ENCODE data around the gene AIMP2.
"Not testable (repeated sequence)": the region's sequence is repeated elsewhere in the genome, so short reads cannot be mapped to it uniquely, and the experiment has no call there.

The AIMP2 gene

DNA sequence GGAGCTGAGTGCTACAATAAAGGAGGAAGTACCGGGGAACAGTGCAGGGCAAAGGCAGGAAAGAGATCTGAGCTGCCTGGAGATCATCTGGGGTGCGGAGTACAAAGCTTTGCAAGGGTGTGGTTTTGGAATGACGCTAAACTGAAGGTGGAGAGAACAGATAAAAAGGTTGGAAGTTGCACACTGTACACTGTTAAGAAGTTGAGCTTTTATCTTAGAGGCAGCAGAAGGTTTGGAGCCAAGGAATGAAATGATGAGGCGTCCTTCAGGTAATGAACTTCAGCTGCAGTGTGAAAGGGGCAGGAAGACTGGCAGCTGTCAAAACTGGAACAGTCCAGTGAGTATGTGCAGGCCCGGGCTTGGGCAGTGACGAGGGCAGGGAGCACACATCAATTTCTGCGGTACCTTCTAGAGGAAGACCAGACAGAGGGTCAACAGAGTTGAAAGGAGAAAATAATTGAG, 14.9 kb downstream of the AIMP2 start:
- DNase-seq, result no peak

DNA sequence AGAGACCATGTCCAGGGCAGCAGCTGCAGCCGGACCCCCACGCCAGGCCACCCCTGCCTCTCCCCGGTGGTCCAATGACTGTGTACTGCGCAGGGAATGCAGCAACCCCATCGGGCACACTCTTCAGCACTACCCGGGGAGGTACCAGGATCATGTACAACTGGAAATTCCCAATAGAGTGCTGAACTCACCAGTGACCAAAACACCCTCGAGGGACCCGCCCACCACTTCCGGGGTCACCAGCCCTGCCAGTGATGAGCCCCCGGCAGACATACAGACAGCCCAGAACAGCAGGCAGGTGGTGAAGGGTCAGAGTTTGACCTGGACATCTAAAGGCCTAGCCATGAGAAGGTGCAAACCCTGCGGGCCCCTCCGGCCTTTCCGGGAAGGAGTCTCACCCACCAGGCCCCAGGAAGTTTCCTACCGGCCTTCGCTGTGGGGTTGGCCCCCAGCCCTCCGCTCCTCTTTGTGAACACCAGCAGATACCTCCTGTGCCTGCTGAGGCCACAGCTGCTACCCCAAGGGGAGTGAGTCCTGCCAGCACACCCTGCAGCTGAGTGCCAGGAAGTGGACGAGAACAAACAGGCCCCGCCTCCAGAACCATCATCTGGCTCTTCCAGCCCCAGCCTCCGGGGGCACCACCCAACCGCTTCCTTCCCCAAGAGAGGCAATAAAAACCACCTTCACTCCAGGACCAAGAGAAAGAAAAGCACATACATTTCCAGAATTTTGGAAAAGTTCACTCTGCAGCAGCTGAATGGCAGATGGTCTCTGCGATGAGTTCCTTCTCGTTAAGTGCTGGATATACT, 17.1 kb downstream of the AIMP2 start:
- no peak for DNase-seq

DNA sequence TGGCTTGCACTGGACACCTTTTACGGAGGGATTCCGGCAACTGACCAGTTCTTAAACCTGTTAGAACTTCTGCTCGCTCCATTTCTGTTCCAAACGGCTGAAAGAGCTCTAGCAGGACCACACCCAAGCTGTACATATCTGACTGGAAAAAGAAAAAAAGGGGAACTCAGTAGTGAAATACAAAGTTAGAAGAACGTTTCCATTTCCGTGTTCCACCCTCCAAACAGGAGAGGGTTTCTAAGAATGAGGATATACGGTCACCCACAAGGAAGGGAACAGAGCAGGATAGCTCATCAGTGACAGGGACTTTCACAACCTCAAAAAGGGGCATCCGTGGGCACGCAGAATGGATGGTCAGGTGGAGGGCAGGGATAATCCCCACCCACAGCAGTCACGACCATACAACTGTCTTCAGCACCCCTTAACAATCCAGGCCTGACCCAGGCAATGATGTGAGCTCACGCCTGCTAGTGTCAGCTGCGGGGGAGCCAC, 17.8 kb downstream of the AIMP2 start:
- DNase-seq, result no peak

DNA sequence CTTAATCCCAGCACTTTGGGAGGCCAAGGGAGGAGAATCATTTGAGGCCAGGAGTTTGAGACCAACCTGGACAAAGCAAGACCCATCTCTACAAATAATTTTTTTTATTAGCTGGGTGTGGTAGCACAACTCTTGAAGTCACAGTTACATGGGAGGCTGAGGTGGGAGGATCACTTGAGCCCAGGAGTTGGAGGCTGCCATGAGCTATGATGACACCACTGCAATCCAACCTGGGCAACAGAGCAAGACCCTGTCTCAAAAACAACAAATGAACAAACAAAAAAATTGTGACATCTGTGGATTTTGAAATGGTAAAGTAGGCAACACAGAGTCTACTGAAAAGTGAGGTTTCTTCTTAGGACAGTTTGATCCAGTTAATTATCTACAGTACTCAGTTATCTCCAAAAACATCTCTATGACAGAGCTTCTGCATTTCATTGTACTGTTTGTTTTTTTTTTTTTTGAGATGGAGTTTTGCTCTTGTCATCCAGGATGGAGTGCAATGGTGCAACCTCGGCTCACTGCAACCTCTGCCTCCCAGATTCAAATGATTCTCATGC, 18.8 kb downstream of the AIMP2 start:
- DNase-seq, result no peak

DNA sequence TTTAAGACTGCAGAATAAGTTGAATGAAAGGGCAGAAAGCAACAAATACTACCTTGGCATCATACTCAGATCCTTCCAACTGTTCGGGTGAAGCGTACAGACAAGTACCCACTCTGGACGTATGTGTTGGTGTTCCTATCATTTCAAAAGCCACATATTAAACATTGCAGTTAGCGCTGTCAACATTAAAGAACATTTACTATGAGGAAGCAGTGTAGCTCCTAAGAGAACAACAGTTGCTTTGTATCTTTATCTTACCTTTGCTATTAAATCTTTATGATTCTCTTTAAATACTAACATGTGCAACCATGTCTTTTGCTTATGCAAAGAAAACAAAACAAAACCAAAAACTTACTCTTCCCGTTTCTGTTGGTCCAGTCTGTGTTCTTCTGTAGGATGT, 19.5 kb downstream of the AIMP2 start:
- no peak for DNase-seq

DNA sequence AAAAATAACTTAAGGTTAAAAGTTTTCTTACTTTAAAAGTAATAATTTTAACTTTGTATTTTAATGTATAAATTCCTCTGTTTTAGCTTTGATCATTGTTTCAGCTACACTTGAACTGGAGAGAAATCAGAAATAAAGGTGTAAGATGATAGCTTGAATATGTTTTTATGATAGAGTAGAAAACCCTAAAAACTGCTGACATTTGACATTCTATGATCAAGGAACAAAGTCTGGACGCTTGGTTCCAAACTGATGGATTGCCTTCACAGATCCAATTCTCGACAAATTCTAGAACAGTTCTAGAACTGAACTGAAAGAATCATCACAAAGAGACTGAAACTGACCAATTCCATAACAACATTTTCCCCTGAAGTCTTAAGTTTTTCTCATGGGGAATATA, 21.9 kb downstream of the AIMP2 start, which contains the start of gene ANKRD61:
TSS of gene ANKRD61 (plus strand) at position 389 of the 400 bp plus-strand sequence. CDS start at position 389, 0 bp downstream.
- no peak for DNase-seq

DNA sequence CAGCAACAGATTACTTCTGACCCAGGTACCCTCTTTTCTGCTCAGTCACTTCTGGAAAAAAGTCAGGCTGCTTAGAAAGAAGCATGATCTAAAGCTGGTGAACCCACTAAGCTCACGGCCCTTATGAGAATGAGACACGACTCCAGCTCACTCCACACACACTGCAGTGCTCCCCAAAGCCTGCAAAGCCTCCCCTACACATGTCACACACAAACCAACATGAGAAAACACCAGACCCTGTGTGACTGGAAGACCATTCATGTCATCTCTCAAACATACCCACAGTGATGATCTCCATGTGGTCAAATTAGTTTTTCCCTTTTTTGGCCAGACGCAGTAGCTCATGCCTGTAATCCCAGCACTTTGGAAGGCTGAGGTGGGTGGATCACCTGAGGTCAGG, 22.5 kb downstream of the AIMP2 start:
- no peak for DNase-seq

DNA sequence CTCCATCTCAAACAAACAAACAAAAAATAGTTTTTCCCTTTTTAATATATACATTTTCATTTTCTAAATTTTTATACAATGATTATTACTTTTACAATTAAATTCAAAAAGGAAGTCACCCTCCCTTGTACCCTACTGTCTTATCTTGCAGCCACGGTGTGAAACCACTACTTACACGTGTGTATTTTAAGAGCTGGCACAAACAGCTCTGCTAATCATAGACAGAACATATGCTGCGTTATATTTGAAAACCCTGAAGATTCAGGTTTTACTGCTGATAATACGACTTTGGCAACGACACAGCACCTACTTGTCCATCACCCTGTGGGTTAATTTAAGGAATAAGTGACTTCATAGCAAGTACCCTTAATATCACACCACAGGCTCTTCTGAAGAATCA, 23.1 kb downstream of the AIMP2 start:
- no peak for DNase-seq

DNA sequence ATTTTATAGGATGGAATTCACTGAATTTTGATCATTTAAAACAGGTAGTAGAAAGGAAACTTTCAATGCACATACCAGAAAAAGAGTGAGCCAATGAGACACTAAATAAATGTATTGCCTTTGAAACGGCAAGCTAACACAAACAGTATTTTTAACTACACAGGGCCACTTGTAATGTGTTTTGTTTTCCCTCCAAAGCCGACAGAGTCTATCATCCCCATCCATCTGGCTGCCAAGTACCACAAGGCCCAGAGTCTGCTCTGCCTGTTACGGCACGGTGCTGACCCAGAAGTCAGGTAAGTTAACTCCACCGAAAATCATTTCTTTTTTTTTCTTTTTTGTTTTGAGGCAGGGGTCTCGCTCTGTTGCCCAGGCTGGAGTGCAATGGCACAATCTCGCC, 23.6 kb downstream of the AIMP2 start:
- no peak for DNase-seq

DNA sequence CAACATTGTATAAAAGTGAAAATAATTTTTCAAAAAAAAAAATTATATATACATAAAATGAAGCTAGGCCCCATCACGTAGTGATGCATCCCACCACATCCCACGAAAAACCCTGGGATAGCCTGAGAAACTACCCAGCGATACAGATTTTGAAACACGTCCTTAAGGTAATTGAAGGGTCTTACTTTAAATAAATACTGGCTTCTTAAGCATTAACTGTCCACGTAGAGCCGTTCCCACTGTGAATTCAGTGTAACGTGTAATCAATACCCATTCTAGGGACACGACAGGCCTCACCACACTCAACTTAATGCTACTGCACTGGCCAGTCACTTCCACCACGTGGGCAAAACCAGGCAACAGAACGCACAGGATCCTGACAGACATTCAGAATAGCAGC, 26.1 kb downstream of the AIMP2 start:
- DNase-seq, result no peak

DNA sequence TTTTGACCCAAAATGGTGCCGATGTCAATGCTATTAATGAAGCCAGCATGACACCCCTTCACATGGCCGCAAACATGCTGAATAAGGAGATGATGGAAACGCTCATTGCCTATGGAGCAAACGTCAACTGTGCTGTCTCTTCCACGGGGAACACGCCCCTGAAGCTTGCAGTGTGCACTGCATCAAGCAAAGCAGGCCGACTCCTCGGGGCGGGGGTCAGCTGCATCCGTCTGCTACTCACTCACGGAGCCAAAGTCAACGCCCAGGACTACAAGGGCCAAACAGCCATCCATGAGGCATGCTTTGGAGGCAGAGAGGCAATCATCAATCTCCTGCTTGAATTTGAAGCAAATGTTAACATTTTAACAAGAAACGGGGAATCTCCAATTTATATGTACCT, 26.6 kb downstream of the AIMP2 start:
- no peak for DNase-seq

DNA sequence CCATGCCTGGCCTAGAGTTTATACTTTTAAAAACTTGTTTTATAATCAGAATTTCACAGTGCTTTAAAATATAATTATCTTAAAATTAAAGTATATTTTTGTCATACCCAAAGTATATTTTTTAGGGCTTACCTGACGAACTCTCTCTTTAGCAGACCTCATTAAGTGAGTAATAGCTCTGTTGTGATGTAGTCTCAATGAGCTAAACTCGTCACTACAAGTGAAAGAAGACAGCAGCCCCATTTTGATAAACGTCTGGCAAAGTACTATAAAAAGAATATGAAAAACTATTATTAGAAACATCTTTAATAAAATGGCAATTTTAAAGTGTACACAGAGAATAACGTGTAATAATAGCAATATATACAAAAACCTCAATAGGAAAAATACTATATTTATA, 40.7 kb downstream of the AIMP2 start:
- DNase-seq, result no peak

DNA sequence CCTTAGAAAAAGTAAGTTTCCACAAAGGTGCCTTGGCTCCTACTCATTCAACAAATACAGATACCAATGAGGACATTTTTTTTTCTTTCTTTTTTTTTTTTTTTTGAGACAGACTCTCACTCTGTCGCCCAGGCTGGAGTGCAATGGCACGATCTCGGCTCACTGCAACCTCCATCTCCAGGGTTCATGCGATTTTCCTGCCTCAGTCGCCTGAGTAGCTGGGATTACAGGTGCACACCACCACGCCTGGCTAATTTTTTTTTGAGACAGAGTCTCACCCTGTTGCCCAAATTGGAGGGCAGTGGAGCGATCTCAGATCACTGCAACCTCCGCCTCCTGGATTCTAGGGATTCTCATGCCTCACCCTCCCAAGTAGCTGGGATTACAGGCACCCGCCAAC, 42.1 kb downstream of the AIMP2 start:
- DNase-seq, result not testable (repeated sequence)

DNA sequence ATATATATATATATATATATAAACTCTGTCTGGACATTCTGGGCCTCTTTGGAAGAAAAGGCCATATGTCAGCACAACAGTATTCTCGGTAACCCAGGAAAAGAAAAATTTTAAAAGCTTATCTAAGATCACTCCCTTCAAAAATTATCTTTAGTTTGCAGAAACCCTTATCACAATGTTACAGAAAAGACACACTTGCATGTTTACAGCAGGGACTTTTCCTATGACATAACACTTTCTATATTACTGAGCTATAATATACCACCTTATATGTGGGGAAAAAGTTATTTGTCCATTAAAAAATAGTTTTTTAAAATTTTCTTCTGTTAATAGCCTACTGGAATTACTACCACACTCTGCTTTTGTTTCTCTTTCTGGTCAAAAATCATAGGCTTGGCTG, 47.5 kb downstream of the AIMP2 start:
- DNase-seq, result no peak

DNA sequence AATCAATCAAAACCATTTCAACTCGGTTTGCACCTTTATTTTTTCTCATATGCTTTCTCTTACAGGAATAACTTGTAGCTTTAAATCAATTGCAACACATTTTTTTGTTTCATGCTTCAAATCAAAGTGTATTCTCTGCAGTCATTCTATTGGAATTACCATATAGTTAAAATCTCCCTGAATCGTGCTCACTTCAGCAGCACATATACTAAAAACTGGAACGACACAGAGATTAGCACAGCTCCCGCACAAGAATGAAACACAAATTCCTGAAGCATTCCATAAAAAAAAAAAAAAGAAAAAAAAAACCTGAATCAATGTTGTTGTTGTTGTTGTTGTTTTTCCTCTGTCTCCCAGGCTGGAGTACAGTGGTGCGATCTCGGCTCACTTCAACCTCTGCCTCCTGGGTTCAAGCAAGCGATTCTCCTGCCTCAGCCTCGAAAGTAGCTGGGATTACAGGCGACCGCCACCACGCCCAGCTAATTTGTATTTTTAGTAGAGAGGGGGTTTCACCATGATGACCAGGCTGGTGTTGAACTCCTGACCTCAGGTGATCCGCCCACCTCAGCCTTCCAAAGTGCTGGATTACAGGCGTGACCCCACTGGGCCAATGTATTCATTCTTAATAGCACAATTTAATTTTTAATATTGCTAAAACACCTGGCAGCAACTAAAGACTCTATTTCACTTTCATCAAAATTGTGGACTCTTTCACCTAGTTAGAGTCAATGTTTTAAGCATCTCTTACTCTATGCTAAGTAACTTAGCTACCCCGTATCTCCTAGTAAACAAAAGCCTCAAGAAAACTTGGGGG, 48.5 kb downstream of the AIMP2 start:
- DNase-seq, result no peak

DNA sequence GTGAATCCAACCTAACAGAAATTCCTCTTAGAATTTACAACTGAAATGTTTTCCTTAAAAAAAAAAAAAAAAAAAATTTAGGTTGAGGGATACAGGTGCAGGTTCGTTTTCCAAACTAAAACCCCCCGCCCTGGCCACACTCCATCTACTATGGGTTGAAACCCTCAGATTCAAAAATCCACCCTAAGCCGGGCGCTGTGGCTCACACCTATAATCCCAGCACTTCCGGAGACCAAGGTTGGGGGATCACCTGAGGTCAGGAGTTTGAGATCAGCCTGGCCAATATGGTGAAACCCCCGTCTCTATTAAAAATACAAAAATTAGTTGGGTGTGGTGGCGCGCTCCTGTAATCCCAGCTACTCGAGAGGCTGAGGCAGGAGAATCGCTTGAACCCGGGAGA, 50.9 kb downstream of the AIMP2 start:
- DNase-seq, result not testable (repeated sequence)

DNA sequence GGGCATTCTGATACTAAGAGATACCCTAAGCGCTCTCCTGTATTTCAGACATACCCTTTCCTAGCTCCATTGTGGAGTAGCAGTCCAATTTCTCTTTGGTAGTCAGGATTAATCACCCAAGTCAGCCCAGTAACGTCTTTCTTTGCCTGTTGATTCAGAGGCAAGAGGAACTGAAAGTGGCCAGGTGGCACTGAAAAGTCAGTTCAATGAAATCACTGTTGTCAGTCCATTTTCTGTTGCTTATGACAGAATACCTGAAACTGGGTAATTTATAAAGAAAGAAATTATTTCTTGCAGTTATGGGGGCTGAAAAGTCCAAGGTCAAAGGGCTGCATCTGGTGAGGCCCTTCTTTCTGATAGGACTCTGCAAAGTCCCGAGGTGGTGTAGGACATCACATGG, 62.3 kb downstream of the AIMP2 start:
- DNase-seq, result no peak
